ENCODE results near the gene TOP3A.

The TOP3A gene, protein sequence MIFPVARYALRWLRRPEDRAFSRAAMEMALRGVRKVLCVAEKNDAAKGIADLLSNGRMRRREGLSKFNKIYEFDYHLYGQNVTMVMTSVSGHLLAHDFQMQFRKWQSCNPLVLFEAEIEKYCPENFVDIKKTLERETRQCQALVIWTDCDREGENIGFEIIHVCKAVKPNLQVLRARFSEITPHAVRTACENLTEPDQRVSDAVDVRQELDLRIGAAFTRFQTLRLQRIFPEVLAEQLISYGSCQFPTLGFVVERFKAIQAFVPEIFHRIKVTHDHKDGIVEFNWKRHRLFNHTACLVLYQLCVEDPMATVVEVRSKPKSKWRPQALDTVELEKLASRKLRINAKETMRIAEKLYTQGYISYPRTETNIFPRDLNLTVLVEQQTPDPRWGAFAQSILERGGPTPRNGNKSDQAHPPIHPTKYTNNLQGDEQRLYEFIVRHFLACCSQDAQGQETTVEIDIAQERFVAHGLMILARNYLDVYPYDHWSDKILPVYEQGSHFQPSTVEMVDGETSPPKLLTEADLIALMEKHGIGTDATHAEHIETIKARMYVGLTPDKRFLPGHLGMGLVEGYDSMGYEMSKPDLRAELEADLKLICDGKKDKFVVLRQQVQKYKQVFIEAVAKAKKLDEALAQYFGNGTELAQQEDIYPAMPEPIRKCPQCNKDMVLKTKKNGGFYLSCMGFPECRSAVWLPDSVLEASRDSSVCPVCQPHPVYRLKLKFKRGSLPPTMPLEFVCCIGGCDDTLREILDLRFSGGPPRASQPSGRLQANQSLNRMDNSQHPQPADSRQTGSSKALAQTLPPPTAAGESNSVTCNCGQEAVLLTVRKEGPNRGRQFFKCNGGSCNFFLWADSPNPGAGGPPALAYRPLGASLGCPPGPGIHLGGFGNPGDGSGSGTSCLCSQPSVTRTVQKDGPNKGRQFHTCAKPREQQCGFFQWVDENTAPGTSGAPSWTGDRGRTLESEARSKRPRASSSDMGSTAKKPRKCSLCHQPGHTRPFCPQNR

DNA sequence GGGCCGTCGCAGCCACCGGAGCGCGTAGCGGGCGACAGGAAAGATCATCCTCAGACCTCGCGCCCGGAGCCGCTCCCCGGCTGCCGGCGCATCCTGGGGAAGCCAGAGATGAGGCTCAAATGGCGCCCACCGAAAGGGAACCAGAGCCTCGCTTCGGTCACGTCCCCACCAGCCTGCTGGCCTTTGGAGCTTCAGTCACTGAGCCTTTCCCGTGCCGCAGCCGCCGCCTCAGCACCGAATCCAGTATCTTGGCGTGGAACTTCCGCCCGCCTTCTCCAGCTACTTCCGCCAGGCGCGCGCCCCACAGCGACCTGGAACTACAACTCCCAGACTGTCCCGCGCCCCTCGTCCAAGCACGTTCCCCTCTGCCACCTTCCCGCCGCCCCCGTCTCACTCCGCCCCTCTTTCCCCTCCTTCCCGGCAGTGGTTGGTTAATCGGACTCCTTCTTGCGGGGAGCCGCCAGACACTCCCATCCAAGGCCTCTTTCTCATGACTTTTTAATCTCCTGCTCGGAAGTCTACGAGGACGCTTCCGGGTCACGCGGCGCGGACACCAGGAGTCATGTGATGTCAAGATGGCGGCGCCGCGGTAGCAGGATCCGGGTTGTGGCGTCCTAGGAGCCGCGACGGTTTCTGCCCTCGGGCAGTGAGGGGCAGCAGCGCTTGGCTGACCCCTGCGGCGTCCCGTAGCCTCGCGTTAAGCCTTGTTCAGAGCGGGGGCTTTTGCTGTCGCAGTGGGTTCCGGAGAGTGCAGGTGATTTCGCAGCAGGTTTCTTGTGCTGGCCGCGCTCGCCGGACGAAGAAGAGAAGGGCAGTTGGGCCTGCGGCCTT, at the start of gene TOP3A, which contains the start of gene SMCR8:
TOP3A (minus strand) TSS at position 264 of the 831 bp plus-strand sequence; CDS start at position 48, 216 bp downstream.
SMCR8 (plus strand) TSS at position 563 of the 831 bp plus-strand sequence. CDS start 497 bp downstream, outside the sequence.
- peaks cover 66% of the 10 kb centered on the region for H3K4me1 ChIP-seq (ENCODE audit: insufficient read depth, low read length, severe bottlenecking)
- H3K36me3 ChIP-seq (ENCODE audit: insufficient read depth, low read length), result peaks cover 56% of the 10 kb centered on the region

DNA sequence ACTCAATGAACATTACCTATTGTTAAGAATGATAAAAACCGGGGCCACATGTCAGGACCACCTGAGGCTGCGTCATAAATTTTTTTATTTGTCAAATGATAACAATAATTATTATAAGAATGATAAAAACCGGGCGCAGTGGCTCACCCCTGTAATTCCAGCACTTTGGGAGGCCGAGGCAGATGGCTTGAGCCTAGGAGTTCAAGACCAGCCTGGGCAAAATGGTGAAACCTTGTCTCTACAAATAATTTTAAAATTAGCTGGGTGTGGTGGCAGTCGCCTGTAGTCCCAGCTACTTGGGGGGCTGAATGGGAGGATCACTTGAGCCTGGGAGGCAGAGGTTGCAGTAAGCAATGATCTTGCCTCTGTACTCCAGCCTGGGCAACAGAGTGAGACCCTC, 49.4 kb upstream of the TOP3A start:
- Histone ChIP-seq H3K27me3 (ENCODE audit: insufficient read depth, low read length) (no peaks in the 10 kb centered on the region), H3K9ac (ENCODE audit: low read length) (no peak overlapping the region), H3K36me3 (ENCODE audit: insufficient read depth, low read length) (peaks cover 8% of the 10 kb centered on the region; the same call in 1 of the 2 replicates), H3K4me3 (ENCODE audit: low read depth, low read length, poor library complexity, severe bottlenecking) (no peak overlapping the region), H4K20me1 (ENCODE audit: insufficient read depth, low read length) (no peaks in the 10 kb centered on the region), H3K9me2 (ENCODE audit: low read depth, low read length) (no peaks in the 10 kb centered on the region), H2AFZ (ENCODE audit: low read length) (no peak overlapping the region), H3K79me2 (ENCODE audit: insufficient read depth, low read length) (peaks cover 16% of the 10 kb centered on the region), H3K4me1 (ENCODE audit: insufficient read depth, low read length, severe bottlenecking) (peaks cover 11% of the 10 kb centered on the region), H3K9me3 (ENCODE audit: low read length) (no peaks in the 10 kb centered on the region), H3K27ac (ENCODE audit: low read depth, low read length, poor library complexity, severe bottlenecking) (no peak overlapping the region), H3K4me2 (ENCODE audit: low read length) (no peak overlapping the region), H3F3A (ENCODE audit: insufficient read depth, low read length) (no peaks in the 10 kb centered on the region)
- TF ChIP-seq, protein P1, sequence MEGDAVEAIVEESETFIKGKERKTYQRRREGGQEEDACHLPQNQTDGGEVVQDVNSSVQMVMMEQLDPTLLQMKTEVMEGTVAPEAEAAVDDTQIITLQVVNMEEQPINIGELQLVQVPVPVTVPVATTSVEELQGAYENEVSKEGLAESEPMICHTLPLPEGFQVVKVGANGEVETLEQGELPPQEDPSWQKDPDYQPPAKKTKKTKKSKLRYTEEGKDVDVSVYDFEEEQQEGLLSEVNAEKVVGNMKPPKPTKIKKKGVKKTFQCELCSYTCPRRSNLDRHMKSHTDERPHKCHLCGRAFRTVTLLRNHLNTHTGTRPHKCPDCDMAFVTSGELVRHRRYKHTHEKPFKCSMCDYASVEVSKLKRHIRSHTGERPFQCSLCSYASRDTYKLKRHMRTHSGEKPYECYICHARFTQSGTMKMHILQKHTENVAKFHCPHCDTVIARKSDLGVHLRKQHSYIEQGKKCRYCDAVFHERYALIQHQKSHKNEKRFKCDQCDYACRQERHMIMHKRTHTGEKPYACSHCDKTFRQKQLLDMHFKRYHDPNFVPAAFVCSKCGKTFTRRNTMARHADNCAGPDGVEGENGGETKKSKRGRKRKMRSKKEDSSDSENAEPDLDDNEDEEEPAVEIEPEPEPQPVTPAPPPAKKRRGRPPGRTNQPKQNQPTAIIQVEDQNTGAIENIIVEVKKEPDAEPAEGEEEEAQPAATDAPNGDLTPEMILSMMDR (IDR thresholded peaks at IDR 0.05; ENCODE audit: low read length), result no peak
- no peak for TF ChIP-seq EZH2 (IDR thresholded peaks at IDR 0.05; ENCODE audit: borderline replicate concordance, low read length)

More for the DNA sequence above, at the start of gene TOP3A, which contains the start of gene SMCR8:
- peaks cover 57% of the 10 kb centered on the region for H3K79me2 ChIP-seq (ENCODE audit: insufficient read depth, low read length)
- peak within 1 kb of the TSS; percentile 75 for H3K4me3 ChIP-seq (ENCODE audit: low read depth, low read length, poor library complexity, severe bottlenecking)
- H3K9ac ChIP-seq (ENCODE audit: low read length), result peak within 1 kb of the TSS; percentile 82
- H3K27ac ChIP-seq (ENCODE audit: low read depth, low read length, poor library complexity, severe bottlenecking), result peak within 1 kb of the TSS; percentile 82
- no peaks in the 10 kb centered on the region for H3F3A ChIP-seq (ENCODE audit: insufficient read depth, low read length)
- no peaks in the 10 kb centered on the region for H3K9me2 ChIP-seq (ENCODE audit: low read depth, low read length)
- H3K9me3 ChIP-seq (ENCODE audit: low read length), result no peaks in the 10 kb centered on the region
- no peaks in the 10 kb centered on the region for H3K27me3 ChIP-seq (ENCODE audit: insufficient read depth, low read length)
- TF ChIP-seq, protein P1 (IDR thresholded peaks at IDR 0.05; ENCODE audit: low read length), result no peak
- TF ChIP-seq EZH2 (IDR thresholded peaks at IDR 0.05; ENCODE audit: borderline replicate concordance, low read length), result no peak
- no peaks in the 10 kb centered on the region for H4K20me1 ChIP-seq (ENCODE audit: insufficient read depth, low read length)
- no peak within 1 kb of the TSS for H2AFZ ChIP-seq (ENCODE audit: low read length)
- H3K4me2 ChIP-seq (ENCODE audit: low read length), result peak within 1 kb of the TSS; percentile 100
